HCT116 (cell line): Measurements from ENCODE around the gene TMEM209. TPM values are rescaled to one million over a fixed set of nuclear protein-coding genes. Genes with fewer than 3 reads are reported as not detected.

ENCODE experiments used
- ATAC-seq: fragments of 200-7000 bp; cut with Tn5 transposase; 2 replicates; pipeline ENCODE4 v1.9.1; 2020; ENCODE audit warnings: mild to moderate bottlenecking, moderate library complexity
- BruUV-seq: library from RNA; stranded (reverse); fragments of 400-500 nt; replicated peaks from 2 replicates; lab custom pipeline; 2021; lab: Mats Ljungman, UMichigan
- CTCF ChIA-PET: fragments of 300-600 bp; sonication (Branson Sonifier 250); formaldehyde crosslinking; loops from one replicate; lab custom pipeline; 2021; ENCODE audit warnings: antibody characterized with exemption; lab: Charles Lee
- POLR2A ChIA-PET: fragments of 300-600, 350-600 bp; sonication (Branson Sonifier 250); formaldehyde crosslinking; loops from one replicate; lab custom pipeline; 2021; ENCODE audit warnings: antibody characterized with exemption; lab: Charles Lee
- RAD21 ChIA-PET, 2 experiments: fragments of 300-600 bp; sonication (Branson Sonifier 250); formaldehyde crosslinking; loops; one replicate each; lab custom pipeline; 2023; ENCODE audit warnings: low total read pairs in 2 of 2; ENCODE audit not compliant: uncharacterized antibody in 2 of 2, unreplicated experiment in 2 of 2, low non-redundant PET in 1 of 2; lab: Charles Lee
- DNase-seq: peaks from one replicate; pipeline ENCODE4 v3.0.0-alpha.2; 2010; ENCODE audit warnings: low read depth, low spot score
- H2AFZ ChIP-seq: fragments of 200-600 bp; shearing (Covaris generic), sonication (generic); 2 replicates; pipeline ENCODE4 v1.6.1; 2017; ENCODE audit warnings: low read depth, mixed run types, mixed read lengths, antibody characterized with exemption, low read length; ENCODE audit not compliant: poor library complexity, severe bottlenecking
- H3K27ac ChIP-seq: 2 replicates; pipeline ENCODE4 v1.5.1; 2012; ENCODE audit warnings: low read depth, low read length
- H3K27me3 ChIP-seq: fragments of 200-600 bp; sonication (generic); 2 replicates; pipeline ENCODE4 v1.6.1; 2016; ENCODE audit warnings: mixed run types, low read length, mixed read lengths; ENCODE audit not compliant: insufficient read depth
- H3K36me3 ChIP-seq, 2 experiments: fragments of 200-500 bp in 1 of 2; fragments of 200-600 bp in 1 of 2; sonication (Bioruptor generic) in 1 of 2; sonication (generic) in 1 of 2; 2 replicates each; pipeline versions ENCODE4 v1.5.1 to v1.6.1; 2014 to 2016; ENCODE audit warnings: low read length in 2 of 2, inconsistent platforms in 1 of 2, mixed read lengths in 1 of 2, mixed run types in 1 of 2; ENCODE audit not compliant: insufficient read depth in 2 of 2, control insufficient read depth in 1 of 2
- H3K4me1 ChIP-seq, 2 experiments: fragments of 200-600 bp in 1 of 2; sonication (generic) in 1 of 2; 2 replicates each; pipeline versions ENCODE4 v1.5.1 to v1.6.1; 2012 to 2017; ENCODE audit warnings: low read length in 2 of 2, inconsistent platforms in 1 of 2, mild to moderate bottlenecking in 1 of 2, mixed read lengths in 1 of 2, mixed run types in 1 of 2, moderate library complexity in 1 of 2; ENCODE audit not compliant: insufficient read depth in 2 of 2, control insufficient read depth in 1 of 2
- H3K4me2 ChIP-seq: fragments of 200-600 bp; sonication (generic); 2 replicates; pipeline ENCODE4 v1.6.1; 2017; ENCODE audit warnings: mixed run types, low read length, mixed read lengths
- H3K4me3 ChIP-seq, 2 experiments: fragments of 200-600 bp in 1 of 2; sonication (generic) in 1 of 2; replicated peaks in 1 of 2; 2 replicates each; pipeline ENCODE4 v1.5.1; 2011 to 2016; ENCODE audit warnings: low read length in 2 of 2, control low read depth in 1 of 2, low read depth in 1 of 2, mild to moderate bottlenecking in 1 of 2, mixed read lengths in 1 of 2, mixed run types in 1 of 2
- H3K79me2 ChIP-seq: fragments of 200-600 bp; sonication (generic); 2 replicates; pipeline ENCODE4 v1.6.1; 2017; ENCODE audit warnings: mild to moderate bottlenecking, mixed run types, low read length, moderate library complexity, mixed read lengths; ENCODE audit not compliant: insufficient read depth
- H3K9ac ChIP-seq: fragments of 200-600 bp; sonication (generic); 2 replicates; pipeline ENCODE4 v1.6.1; 2016; ENCODE audit warnings: low read length, mixed read lengths
- H3K9me2 ChIP-seq: fragments of 200-600 bp; sonication (generic), shearing (Covaris generic); 2 replicates; pipeline ENCODE4 v1.6.1; 2017; ENCODE audit warnings: mixed run types, mild to moderate bottlenecking, moderate library complexity; ENCODE audit not compliant: insufficient read depth
- H3K9me3 ChIP-seq, 2 experiments: fragments of 200-500 bp in 1 of 2; fragments of 200-600 bp in 1 of 2; sonication (Bioruptor generic) in 1 of 2; sonication (generic) in 1 of 2; 2 replicates each; pipeline ENCODE4 v1.6.1; 2014 to 2017; ENCODE audit warnings: low read length in 2 of 2, mixed read lengths in 2 of 2, inconsistent platforms in 1 of 2, low read depth in 1 of 2, mild to moderate bottlenecking in 1 of 2, mixed run types in 1 of 2, moderate library complexity in 1 of 2; ENCODE audit not compliant: control insufficient read depth in 1 of 2, insufficient read depth in 1 of 2
- H4K20me1 ChIP-seq: fragments of 200-600 bp; sonication (generic), shearing (Covaris generic); 2 replicates; pipeline ENCODE4 v1.6.1; 2017; ENCODE audit warnings: mixed run types, mild to moderate bottlenecking, moderate library complexity; ENCODE audit not compliant: insufficient read depth
- CBX3 ChIP-seq: IDR thresholded peaks from 2 replicates; pipeline ENCODE4 v1.6.1; 2012; ENCODE audit warnings: low read depth
- CTCF ChIP-seq, 3 experiments: fragments of 200-600 bp in 1 of 3; sonication (generic) in 1 of 3; IDR thresholded peaks in 2 of 3; conservative IDR thresholded peaks in 1 of 3; 2 replicates each; pipeline ENCODE4 v1.5.1; 2012 to 2017; ENCODE audit warnings: low read depth in 2 of 3, low read length in 2 of 3, antibody characterized with exemption in 1 of 3, borderline replicate concordance in 1 of 3, control low read depth in 1 of 3, mild to moderate bottlenecking in 1 of 3, mixed read lengths in 1 of 3, mixed run types in 1 of 3, moderate library complexity in 1 of 3; ENCODE audit not compliant: insufficient read depth in 1 of 3
- EZH2 ChIP-seq: fragments of 200-600 bp; sonication (generic); IDR thresholded peaks from 2 replicates; pipeline ENCODE4 v1.6.1; 2017; ENCODE audit warnings: antibody characterized with exemption, mixed run types
- EZH2phosphoT487 ChIP-seq: fragments of 200-600 bp; IDR thresholded peaks from 2 replicates; pipeline ENCODE4 v1.6.1; 2018; ENCODE audit warnings: antibody characterized with exemption, borderline replicate concordance
- JUND ChIP-seq: IDR thresholded peaks from 2 replicates; pipeline ENCODE4 v1.6.1; 2012
- MAX ChIP-seq: IDR thresholded peaks from 2 replicates; pipeline ENCODE4 v1.6.1; 2012
- POLR2AphosphoS5 ChIP-seq: IDR thresholded peaks from 2 replicates; pipeline ENCODE4 v1.6.1; 2011; ENCODE audit warnings: mild to moderate bottlenecking, low read depth, low read length, moderate library complexity
- SP1 ChIP-seq: IDR thresholded peaks from 2 replicates; pipeline ENCODE4 v1.6.1; 2012; ENCODE audit warnings: low read depth
- intact Hi-C: fragments of 100-400 bp; cut with micrococcal nuclease; formaldehyde crosslinking; loops from 2 replicates; pipeline ENCODE4 v1.10.0; 2022
- total RNA-seq: library from RNA; stranded (reverse); gene quantifications from one replicate; pipeline ENCODE4 v1.2.1, GENCODE V29; 2021; ENCODE audit not compliant: unreplicated experiment
- TF ChIP-seq, protein P1 (sequence below): IDR thresholded peaks from 2 replicates; pipeline ENCODE4 v1.6.1; 2012

TMEM209 gene
- total RNA-seq, 1 experiment from 2014 or later = 35.8 TPM

DNA sequence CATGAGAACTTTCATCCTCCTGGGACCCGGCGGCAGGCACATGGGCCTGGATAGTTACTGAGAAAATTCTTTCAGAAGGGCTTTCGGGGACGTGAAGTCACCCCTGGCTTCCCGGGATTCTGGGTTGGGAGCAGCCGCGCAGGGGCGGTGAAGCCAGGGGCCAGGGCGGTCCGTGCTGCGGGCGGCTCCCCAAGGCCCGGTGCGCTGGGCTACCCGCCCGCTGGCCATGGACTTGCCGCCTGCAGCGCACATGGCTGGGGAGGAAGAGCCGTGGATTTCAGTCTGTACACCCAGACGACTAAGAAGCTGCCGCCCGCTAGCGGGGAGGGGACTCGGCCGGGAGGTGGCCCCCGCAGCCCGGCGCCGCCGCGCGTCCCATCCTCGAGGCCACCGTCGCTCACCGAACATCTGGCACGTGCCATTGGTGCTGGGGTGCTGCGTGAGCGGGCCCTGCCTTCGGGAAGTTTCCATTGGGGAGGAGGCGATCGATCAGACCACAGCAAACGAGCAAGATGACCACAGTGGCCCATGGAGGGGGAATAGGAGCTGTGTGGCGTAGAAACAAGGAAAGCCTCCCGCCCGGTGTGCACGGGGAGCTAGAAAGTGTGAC lies 64.5 kb downstream of the TMEM209 start:
- Histone ChIP-seq H3K79me2 (no peaks in the 10 kb centered on the region), H3K9me3 (no peaks in the 10 kb centered on the region), H3K4me1 (peaks cover 16 to 31% of the 10 kb centered on the region in 2 experiments), H3K27me3 (no peaks in the 10 kb centered on the region), H4K20me1 (no peaks in the 10 kb centered on the region), H3K27ac (no peak overlapping the region), H3K4me3 (no peak overlapping the region), H2AFZ (no peak overlapping the region), H3K9me2 (no peaks in the 10 kb centered on the region), H3K9ac (no peak overlapping the region), H3K4me2 (no peak overlapping the region), H3K36me3 (no peaks in the 10 kb centered on the region; a peak in 1 of 4 replicates)
- POLR2A ChIA-PET = no interaction called here
- RAD21 ChIA-PET = no interaction called here
- ATAC-seq (no peak), DNase-seq (no peak)
- CTCF ChIA-PET = no interaction called here
- TF ChIP-seq JUND (no peak), POLR2AphosphoS5 (no peak), EZH2 (no peak), EZH2phosphoT487 (no peak), MAX (no peak), CBX3 (no peak), SP1 (no peak), CTCF (IDR thresholded peaks at IDR 0.05 in 2 of 3, conservative IDR thresholded peaks at IDR 0.05 in 1 of 3; ENCODE audit: borderline replicate concordance in 1 of 3, insufficient read depth in 1 of 3, low read depth in 2 of 3, low read length in 2 of 3) (no peak)
- TF ChIP-seq, protein P1, sequence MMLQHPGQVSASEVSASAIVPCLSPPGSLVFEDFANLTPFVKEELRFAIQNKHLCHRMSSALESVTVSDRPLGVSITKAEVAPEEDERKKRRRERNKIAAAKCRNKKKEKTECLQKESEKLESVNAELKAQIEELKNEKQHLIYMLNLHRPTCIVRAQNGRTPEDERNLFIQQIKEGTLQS = no peak
- intact Hi-C loops = no loop called here
- BruUV-seq = no TSS peak
